IMR-90 (cell line): Measurements from ENCODE around the gene GRIN1. TPM values are rescaled to one million over a fixed set of nuclear protein-coding genes. Genes with fewer than 3 reads are reported as not detected.

Source experiments
- ATAC-seq: fragments of 200-7000 bp; cut with Tn5 transposase; 2 replicates; pipeline ENCODE4 v1.9.1; 2020; ENCODE audit warnings: low read depth, mild to moderate bottlenecking, moderate library complexity
- BruUV-seq: library from RNA; stranded (reverse); fragments of 400-500 nt; replicated peaks from 2 replicates; lab custom pipeline; 2021; lab: Mats Ljungman, UMichigan
- CTCF ChIA-PET: fragments of 300-600 bp; formaldehyde crosslinking; extraction: SDS; loops from one replicate; lab custom pipeline; 2021; ENCODE audit warnings: antibody characterized with exemption; lab: Yijun Ruan, JAX
- POLR2A ChIA-PET: fragments of 300-600 bp; sonication (Branson Sonifier 250); formaldehyde crosslinking; loops from one replicate; lab custom pipeline; 2022; ENCODE audit warnings: antibody characterized with exemption; ENCODE audit not compliant: unreplicated experiment; lab: Charles Lee
- DNase-seq: peaks from one replicate; pipeline ENCODE4 v3.0.0; 2013
- H2AFZ ChIP-seq: replicated peaks from 2 replicates; pipeline ENCODE3; 2013; ENCODE audit warnings: low read length, mild to moderate bottlenecking; ENCODE audit not compliant: poor library complexity
- H2AK5ac ChIP-seq: 2 replicates; pipeline ENCODE4 v1.6.1; 2013; ENCODE audit warnings: low read depth, low read length, inconsistent platforms
- H2AK9ac ChIP-seq: replicated peaks from 2 replicates; pipeline ENCODE3; 2013; ENCODE audit warnings: mild to moderate bottlenecking, low read depth, low read length, moderate library complexity; ENCODE audit not compliant: poor library complexity
- H2BK120ac ChIP-seq: 2 replicates; pipeline ENCODE4 v1.6.1; 2013; ENCODE audit warnings: low read depth, low read length, inconsistent platforms
- H2BK15ac ChIP-seq: 3 replicates; pipeline ENCODE4 v1.6.1; 2013; ENCODE audit warnings: low read depth, low read length, inconsistent platforms
- H2BK20ac ChIP-seq: 2 replicates; pipeline ENCODE4 v1.6.1; 2013; ENCODE audit warnings: low read depth, mild to moderate bottlenecking, inconsistent platforms, low read length, moderate library complexity
- H2BK5ac ChIP-seq: 2 replicates; pipeline ENCODE4 v1.6.1; 2013; ENCODE audit warnings: mild to moderate bottlenecking, low read depth, low read length, inconsistent platforms; ENCODE audit not compliant: poor library complexity, severe bottlenecking
- H3K14ac ChIP-seq: replicated peaks from 2 replicates; pipeline ENCODE4 v1.6.1; 2013; ENCODE audit warnings: low read depth, low read length, inconsistent platforms
- H3K18ac ChIP-seq: 2 replicates; pipeline ENCODE4 v1.6.1; 2013; ENCODE audit warnings: low read depth, low read length, control low read depth
- H3K23ac ChIP-seq: 2 replicates; pipeline ENCODE4 v1.6.1; 2013; ENCODE audit warnings: low read depth, low read length, inconsistent platforms
- H3K27ac ChIP-seq: 2 replicates; pipeline ENCODE4 v1.5.1; 2013; ENCODE audit warnings: mild to moderate bottlenecking, control low read depth, low read length; ENCODE audit not compliant: insufficient read depth
- H3K27me3 ChIP-seq: 2 replicates; pipeline ENCODE4 v1.6.1; 2013; ENCODE audit warnings: low read length; ENCODE audit not compliant: control insufficient read depth, insufficient read depth
- H3K36me3 ChIP-seq: 2 replicates; pipeline ENCODE4 v1.6.1; 2013; ENCODE audit warnings: low read length, mixed read lengths; ENCODE audit not compliant: control insufficient read depth, insufficient read depth
- H3K4ac ChIP-seq: 2 replicates; pipeline ENCODE4 v1.6.1; 2013; ENCODE audit warnings: low read depth, low read length, inconsistent platforms
- H3K4me1 ChIP-seq: 2 replicates; pipeline ENCODE4 v1.6.1; 2013; ENCODE audit warnings: low read length, mixed read lengths; ENCODE audit not compliant: control insufficient read depth, insufficient read depth
- H3K4me2 ChIP-seq: 2 replicates; pipeline ENCODE4 v1.6.1; 2013; ENCODE audit warnings: low read depth, mild to moderate bottlenecking, control low read depth, low read length, moderate library complexity
- H3K4me3 ChIP-seq: 2 replicates; pipeline ENCODE4 v1.5.1; 2013; ENCODE audit warnings: low read depth, mild to moderate bottlenecking, control low read depth, low read length, moderate library complexity; ENCODE audit not compliant: insufficient read depth
- H3K56ac ChIP-seq: 2 replicates; pipeline ENCODE4 v1.6.1; 2013; ENCODE audit warnings: low read length, inconsistent platforms; ENCODE audit not compliant: insufficient read depth; ENCODE audit errors: extremely low read depth
- H3K79me1 ChIP-seq, 2 experiments: 2 replicates each; pipeline ENCODE4 v1.6.1; 2013; ENCODE audit warnings: low read length in 2 of 2, inconsistent platforms in 1 of 2, low read depth in 1 of 2
- H3K9ac ChIP-seq: 2 replicates; pipeline ENCODE4 v1.6.1; 2013; ENCODE audit warnings: low read depth, low read length, control low read depth
- H3K9me1 ChIP-seq: 2 replicates; pipeline ENCODE4 v1.6.1; 2013; ENCODE audit warnings: low read length, inconsistent platforms; ENCODE audit not compliant: insufficient read depth
- H3K9me3 ChIP-seq: 2 replicates; pipeline ENCODE4 v1.6.1; 2013; ENCODE audit warnings: low read length; ENCODE audit not compliant: control insufficient read depth, insufficient read depth
- H4K20me1 ChIP-seq: 2 replicates; pipeline ENCODE4 v1.6.1; 2013; ENCODE audit warnings: low read length, inconsistent platforms; ENCODE audit not compliant: insufficient read depth
- H4K5ac ChIP-seq: 2 replicates; pipeline ENCODE4 v1.6.1; 2013; ENCODE audit warnings: mild to moderate bottlenecking, low read depth, low read length, control low read depth
- H4K8ac ChIP-seq, 2 experiments: 2 replicates each; pipeline ENCODE4 v1.6.1; 2013; ENCODE audit warnings: low read depth in 2 of 2, low read length in 2 of 2, control low read depth in 1 of 2, inconsistent platforms in 1 of 2
- H4K91ac ChIP-seq: 2 replicates; pipeline ENCODE4 v1.6.1; 2013; ENCODE audit warnings: low read depth, low read length, inconsistent platforms; ENCODE audit not compliant: insufficient read depth
- BHLHE40 ChIP-seq: fragments of 150-350 bp; IDR thresholded peaks from 2 replicates; pipeline ENCODE4 v1.6.1; 2016; ENCODE audit warnings: mild to moderate bottlenecking, low read depth, low read length
- CEBPB ChIP-seq: IDR thresholded peaks from 2 replicates; pipeline ENCODE4 v1.6.1; 2012; ENCODE audit warnings: low read depth, low read length, improper control_type of control experiment
- CHD1 ChIP-seq: IDR thresholded peaks from 2 replicates; pipeline ENCODE4 v1.6.1; 2012; ENCODE audit warnings: low read depth, low read length, improper control_type of control experiment
- CTCF ChIP-seq: conservative IDR thresholded peaks from 2 replicates; pipeline ENCODE4 v1.5.1; 2012; ENCODE audit warnings: mild to moderate bottlenecking, low read depth, low read length, improper control_type of control experiment
- ELK1 ChIP-seq: fragments of 150-350 bp; IDR thresholded peaks from 2 replicates; pipeline ENCODE4 v1.6.1; 2016; ENCODE audit warnings: low read depth, mild to moderate bottlenecking, low read length, moderate library complexity, borderline replicate concordance
- FOS ChIP-seq: fragments of 150-350 bp; IDR thresholded peaks from 2 replicates; pipeline ENCODE4 v1.6.1; 2016; ENCODE audit warnings: low read depth, low read length
- MAFK ChIP-seq: IDR thresholded peaks from 2 replicates; pipeline ENCODE4 v1.6.1; 2012; ENCODE audit warnings: low read depth, low read length, improper control_type of control experiment
- MAZ ChIP-seq: IDR thresholded peaks from 2 replicates; pipeline ENCODE4 v1.6.1; 2012; ENCODE audit warnings: low read depth, mild to moderate bottlenecking, low read length, improper control_type of control experiment, moderate library complexity, borderline replicate concordance
- MXI1 ChIP-seq: IDR thresholded peaks from 2 replicates; pipeline ENCODE4 v1.6.1; 2012; ENCODE audit warnings: low read depth, mild to moderate bottlenecking, low read length, moderate library complexity, borderline replicate concordance
- RAD21 ChIP-seq: IDR thresholded peaks from 2 replicates; pipeline ENCODE4 v1.6.1; 2012; ENCODE audit warnings: low read length, improper control_type of control experiment
- RCOR1 ChIP-seq: IDR thresholded peaks from 2 replicates; pipeline ENCODE4 v1.6.1; 2012; ENCODE audit warnings: mild to moderate bottlenecking, low read length, improper control_type of control experiment; ENCODE audit not compliant: insufficient replicate concordance
- RFX5 ChIP-seq: IDR thresholded peaks from 2 replicates; pipeline ENCODE4 v1.8.0; 2012; ENCODE audit warnings: low read depth, mild to moderate bottlenecking, low read length, moderate library complexity
- SMC3 ChIP-seq: fragments of 150-350 bp; IDR thresholded peaks from 2 replicates; pipeline ENCODE4 v1.6.1; 2016; ENCODE audit warnings: low read depth, mild to moderate bottlenecking, antibody characterized with exemption, low read length, moderate library complexity
- WGBS, 2 experiments: methylation state at CpG; one replicate each; pipeline versions ENCODE4 v1.1.5 to v1.1.7; 2013; ENCODE audit warnings: missing lambda C conversion rate in 2 of 2; ENCODE audit not compliant: insufficient read length in 1 of 2; ENCODE audit errors: extremely low coverage in 2 of 2; 5-methylcytosine and 5-hydroxymethylcytosine counted together
- dilution Hi-C: fragments of 300-500 bp; cut with HindIII; formaldehyde crosslinking; loops from one replicate; pipeline ENCODE4 v1.14.3; 2018; ENCODE audit warnings: low sequenced_read_pairs; ENCODE audit not compliant: unreplicated experiment
- in situ Hi-C: fragments of 300-500 bp; cut with MboI; formaldehyde crosslinking; loops from 3 replicates; pipeline ENCODE4 v1.14.3; 2019; ENCODE audit warnings: low sequenced_read_pairs, inconsistent platforms, mixed read lengths
- intact Hi-C: fragments of 100-400 bp; cut with micrococcal nuclease; formaldehyde crosslinking; loops from 2 replicates; pipeline ENCODE4 v1.10.0; 2022
- polyA plus RNA-seq, 3 experiments: library from polyadenylated mRNA; depleted of rRNA; stranded (reverse); fragments of >200 nt; gene quantifications; 2 replicates each; pipeline ENCODE4 v1.2.3, GENCODE V29; 2012; ENCODE audit warnings: low replicate concordance in 1 of 3
- total RNA-seq: library from RNA; depleted of rRNA; stranded (reverse); fragments of >200 nt; gene quantifications from 2 replicates; pipeline ENCODE4 v1.2.3, GENCODE V29; 2012
- TF ChIP-seq, protein P1 (sequence below): fragments of 150-350 bp; IDR thresholded peaks from 2 replicates; pipeline ENCODE4 v1.6.1; 2017; ENCODE audit warnings: mild to moderate bottlenecking, antibody characterized with exemption, low read length, low read depth

GRIN1 gene
- total and polyA plus RNA-seq, 2 of the 4 experiments (the other 2 are of a cell fraction): 0.09 TPM; not detected in 1

DNA sequence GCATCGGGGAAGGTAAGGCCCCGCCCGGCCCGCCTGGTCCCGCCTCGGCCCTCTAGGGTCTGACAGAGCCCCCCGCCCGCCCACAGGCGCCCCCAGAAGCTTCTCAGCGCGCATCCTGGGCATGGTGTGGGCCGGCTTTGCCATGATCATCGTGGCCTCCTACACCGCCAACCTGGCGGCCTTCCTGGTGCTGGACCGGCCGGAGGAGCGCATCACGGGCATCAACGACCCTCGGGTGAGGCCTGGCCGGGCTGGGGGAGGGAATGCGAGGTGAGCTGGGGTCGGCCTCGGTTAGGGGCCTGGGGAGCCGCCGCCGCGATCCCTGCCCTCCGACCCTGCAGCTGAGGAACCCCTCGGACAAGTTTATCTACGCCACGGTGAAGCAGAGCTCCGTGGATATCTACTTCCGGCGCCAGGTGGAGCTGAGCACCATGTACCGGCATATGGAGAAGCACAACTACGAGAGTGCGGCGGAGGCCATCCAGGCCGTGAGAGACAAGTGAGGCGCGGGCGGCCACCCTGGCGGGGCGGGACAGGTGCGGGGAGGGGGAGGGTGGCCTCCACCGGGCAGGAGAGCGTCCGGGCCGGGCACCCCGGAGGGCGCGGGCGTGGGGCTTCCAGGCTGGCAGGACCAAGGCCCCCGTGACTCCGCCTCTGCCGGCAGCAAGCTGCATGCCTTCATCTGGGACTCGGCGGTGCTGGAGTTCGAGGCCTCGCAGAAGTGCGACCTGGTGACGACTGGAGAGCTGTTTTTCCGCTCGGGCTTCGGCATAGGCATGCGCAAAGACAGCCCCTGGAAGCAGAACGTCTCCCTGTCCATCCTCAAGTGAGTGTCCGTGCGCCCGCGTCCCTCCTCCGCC lies 23.8 kb downstream of the GRIN1 start:
- in situ Hi-C loops (no loop called here), intact Hi-C loops (no loop called here), dilution Hi-C loops (no loop called here)
- no peak overlapping the region for H2AK5ac ChIP-seq
- ATAC-seq (peak; percentile 54), DNase-seq (no peak)
- H3K56ac ChIP-seq: no peak overlapping the region
- 5% methylated on average over 40 of the region's 74 CpGs; no CpG with 5 or more reads in 1 of the 2 experiments for WGBS, 2 experiments
- peak overlapping the region in 1 of 2 experiments; percentile 63; a peak in 1 of 4 replicates for H4K8ac ChIP-seq
- no peak overlapping the region for H2BK5ac ChIP-seq
- peaks cover 89% of the 10 kb centered on the region for H3K27me3 ChIP-seq
- no peak overlapping the region for H4K91ac ChIP-seq
- H3K4ac ChIP-seq: no peak overlapping the region
- no peak overlapping the region for H2BK15ac ChIP-seq
- no peaks in the 10 kb centered on the region for H3K9me3 ChIP-seq
- H3K9ac ChIP-seq: no peak overlapping the region
- no peaks in the 10 kb centered on the region for H3K79me1 ChIP-seq
- H3K4me2 ChIP-seq: peak overlapping the region; percentile 67
- H3K18ac ChIP-seq: no peak overlapping the region
- no peak overlapping the region for H2BK120ac ChIP-seq
- no peak overlapping the region for H3K14ac ChIP-seq
- ChIA-PET POLR2A (no interaction called here), CTCF (no interaction called here)
- H4K5ac ChIP-seq: no peak overlapping the region
- no peaks in the 10 kb centered on the region for H3K36me3 ChIP-seq
- H3K4me3 ChIP-seq: peak overlapping the region; percentile 31
- no peaks in the 10 kb centered on the region for H3K9me1 ChIP-seq
- H2BK20ac ChIP-seq: no peak overlapping the region
- no peak overlapping the region for H3K23ac ChIP-seq
- peak overlapping the region; percentile 94 for H2AFZ ChIP-seq
- no peaks in the 10 kb centered on the region for H4K20me1 ChIP-seq
- BruUV-seq: no TSS peak
- no peak overlapping the region for H3K27ac ChIP-seq
- H2AK9ac ChIP-seq: no peak overlapping the region
- no peaks in the 10 kb centered on the region for H3K4me1 ChIP-seq
- TF ChIP-seq RAD21 (no peak), BHLHE40 (no peak), MXI1 (no peak), MAFK (no peak), ELK1 (no peak), CHD1 (no peak), CEBPB (no peak), CTCF (no peak), MAZ (no peak), RFX5 (no peak), RCOR1 (no peak), FOS (no peak), SMC3 (no peak)
- TF ChIP-seq, protein P1, sequence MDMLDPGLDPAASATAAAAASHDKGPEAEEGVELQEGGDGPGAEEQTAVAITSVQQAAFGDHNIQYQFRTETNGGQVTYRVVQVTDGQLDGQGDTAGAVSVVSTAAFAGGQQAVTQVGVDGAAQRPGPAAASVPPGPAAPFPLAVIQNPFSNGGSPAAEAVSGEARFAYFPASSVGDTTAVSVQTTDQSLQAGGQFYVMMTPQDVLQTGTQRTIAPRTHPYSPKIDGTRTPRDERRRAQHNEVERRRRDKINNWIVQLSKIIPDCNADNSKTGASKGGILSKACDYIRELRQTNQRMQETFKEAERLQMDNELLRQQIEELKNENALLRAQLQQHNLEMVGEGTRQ: no peak
